Measurements from ENCODE around the gene UBC. TPM values are rescaled to one million over a fixed set of nuclear protein-coding genes. Genes with fewer than 3 reads are reported as not detected.

UBC gene
- total and polyA plus RNA-seq, 9 of the 15 experiments (the other 6 are each of a cell fraction or from before 2014, with no cell fraction given): 533 to 1,153 (median 813) TPM

DNA sequence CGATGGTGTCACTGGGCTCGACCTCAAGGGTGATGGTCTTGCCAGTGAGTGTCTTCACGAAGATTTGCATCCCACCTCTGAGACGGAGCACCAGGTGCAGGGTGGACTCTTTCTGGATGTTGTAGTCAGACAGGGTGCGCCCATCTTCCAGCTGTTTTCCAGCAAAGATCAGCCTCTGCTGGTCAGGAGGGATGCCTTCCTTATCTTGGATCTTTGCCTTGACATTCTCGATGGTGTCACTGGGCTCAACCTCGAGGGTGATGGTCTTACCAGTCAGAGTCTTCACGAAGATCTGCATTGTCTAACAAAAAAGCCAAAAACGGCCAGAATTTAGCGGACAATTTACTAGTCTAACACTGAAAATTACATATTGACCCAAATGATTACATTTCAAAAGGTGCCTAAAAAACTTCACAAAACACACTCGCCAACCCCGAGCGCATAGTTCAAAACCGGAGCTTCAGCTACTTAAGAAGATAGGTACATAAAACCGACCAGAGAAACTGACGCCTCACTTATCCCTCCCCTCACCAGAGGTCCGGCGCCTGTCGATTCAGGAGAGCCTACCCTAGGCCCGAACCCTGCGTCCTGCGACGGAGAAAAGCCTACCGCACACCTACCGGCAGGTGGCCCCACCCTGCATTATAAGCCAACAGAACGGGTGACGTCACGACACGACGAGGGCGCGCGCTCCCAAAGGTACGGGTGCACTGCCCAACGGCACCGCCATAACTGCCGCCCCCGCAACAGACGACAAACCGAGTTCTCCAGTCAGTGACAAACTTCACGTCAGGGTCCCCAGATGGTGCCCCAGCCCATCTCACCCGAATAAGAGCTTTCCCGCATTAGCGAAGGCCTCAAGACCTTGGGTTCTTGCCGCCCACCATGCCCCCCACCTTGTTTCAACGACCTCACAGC, 717 bp downstream of the UBC start (continued):
- TF ChIP-seq, protein P1, sequence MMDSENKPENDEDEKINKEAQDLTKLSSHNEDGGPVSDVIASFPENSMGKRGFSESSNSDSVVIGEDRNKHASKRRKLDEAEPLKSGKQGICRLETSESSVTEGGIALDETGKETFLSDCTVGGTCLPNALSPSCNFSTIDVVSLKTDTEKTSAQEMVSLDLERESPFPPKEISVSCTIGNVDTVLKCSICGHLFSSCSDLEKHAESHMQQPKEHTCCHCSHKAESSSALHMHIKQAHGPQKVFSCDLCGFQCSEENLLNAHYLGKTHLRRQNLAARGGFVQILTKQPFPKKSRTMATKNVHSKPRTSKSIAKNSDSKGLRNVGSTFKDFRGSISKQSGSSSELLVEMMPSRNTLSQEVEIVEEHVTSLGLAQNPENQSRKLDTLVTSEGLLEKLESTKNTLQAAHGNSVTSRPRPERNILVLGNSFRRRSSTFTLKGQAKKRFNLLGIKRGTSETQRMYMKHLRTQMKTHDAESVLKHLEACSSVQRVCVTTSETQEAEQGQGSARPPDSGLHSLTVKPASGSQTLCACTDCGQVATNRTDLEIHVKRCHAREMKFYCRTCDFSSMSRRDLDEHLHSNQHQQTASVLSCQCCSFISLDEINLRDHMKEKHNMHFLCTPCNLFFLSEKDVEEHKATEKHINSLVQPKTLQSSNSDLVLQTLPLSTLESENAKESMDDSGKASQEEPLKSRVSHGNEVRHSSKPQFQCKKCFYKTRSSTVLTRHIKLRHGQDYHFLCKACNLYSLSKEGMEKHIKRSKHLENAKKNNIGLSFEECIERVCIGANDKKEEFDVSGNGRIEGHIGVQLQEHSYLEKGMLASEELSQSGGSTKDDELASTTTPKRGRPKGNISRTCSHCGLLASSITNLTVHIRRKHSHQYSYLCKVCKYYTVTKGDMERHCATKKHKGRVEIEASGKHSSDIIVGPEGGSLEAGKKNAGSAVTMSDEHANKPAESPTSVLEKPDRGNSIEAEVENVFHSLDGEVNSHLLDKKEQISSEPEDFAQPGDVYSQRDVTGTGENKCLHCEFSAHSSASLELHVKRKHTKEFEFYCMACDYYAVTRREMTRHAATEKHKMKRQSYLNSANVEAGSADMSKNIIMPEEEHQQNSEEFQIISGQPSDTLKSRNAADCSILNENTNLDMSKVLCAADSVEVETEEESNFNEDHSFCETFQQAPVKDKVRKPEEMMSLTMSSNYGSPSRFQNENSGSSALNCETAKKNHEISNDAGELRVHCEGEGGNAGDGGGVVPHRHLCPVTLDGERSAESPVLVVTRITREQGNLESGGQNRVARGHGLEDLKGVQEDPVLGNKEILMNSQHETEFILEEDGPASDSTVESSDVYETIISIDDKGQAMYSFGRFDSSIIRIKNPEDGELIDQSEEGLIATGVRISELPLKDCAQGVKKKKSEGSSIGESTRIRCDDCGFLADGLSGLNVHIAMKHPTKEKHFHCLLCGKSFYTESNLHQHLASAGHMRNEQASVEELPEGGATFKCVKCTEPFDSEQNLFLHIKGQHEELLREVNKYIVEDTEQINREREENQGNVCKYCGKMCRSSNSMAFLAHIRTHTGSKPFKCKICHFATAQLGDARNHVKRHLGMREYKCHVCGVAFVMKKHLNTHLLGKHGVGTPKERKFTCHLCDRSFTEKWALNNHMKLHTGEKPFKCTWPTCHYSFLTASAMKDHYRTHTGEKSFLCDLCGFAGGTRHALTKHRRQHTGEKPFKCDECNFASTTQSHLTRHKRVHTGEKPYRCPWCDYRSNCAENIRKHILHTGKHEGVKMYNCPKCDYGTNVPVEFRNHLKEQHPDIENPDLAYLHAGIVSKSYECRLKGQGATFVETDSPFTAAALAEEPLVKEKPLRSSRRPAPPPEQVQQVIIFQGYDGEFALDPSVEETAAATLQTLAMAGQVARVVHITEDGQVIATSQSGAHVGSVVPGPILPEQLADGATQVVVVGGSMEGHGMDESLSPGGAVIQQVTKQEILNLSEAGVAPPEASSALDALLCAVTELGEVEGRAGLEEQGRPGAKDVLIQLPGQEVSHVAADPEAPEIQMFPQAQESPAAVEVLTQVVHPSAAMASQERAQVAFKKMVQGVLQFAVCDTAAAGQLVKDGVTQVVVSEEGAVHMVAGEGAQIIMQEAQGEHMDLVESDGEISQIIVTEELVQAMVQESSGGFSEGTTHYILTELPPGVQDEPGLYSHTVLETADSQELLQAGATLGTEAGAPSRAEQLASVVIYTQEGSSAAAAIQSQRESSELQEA (IDR thresholded peaks at IDR 0.05; ENCODE audit: low read depth): peak; percentile 51; the same call in 1 of the 2 replicates
- TF ChIP-seq ZNF436 (CRISPR knock-in tag; IDR thresholded peaks at IDR 0.05) (peak; percentile 5; the same call in 1 of the 2 replicates), CCNT2 (IDR thresholded peaks at IDR 0.05; ENCODE audit: borderline replicate concordance, extremely low read depth, insufficient read length, low read depth, low read length) (peak; percentile 84), NR2F6 (CRISPR knock-in tag; IDR thresholded peaks at IDR 0.05) (no peak; the same call in none of the 2 replicates), ARNT (IDR thresholded peaks at IDR 0.05) (no peak), CHD1 (IDR thresholded peaks at IDR 0.05; ENCODE audit: low read length) (peak; percentile 99), CREBBP (IDR thresholded peaks at IDR 0.05; ENCODE audit: low read depth, low read length) (no peak), NBN (IDR thresholded peaks at IDR 0.05; ENCODE audit: low read depth) (peak; percentile 94), ATF7 (IDR thresholded peaks at IDR 0.05) (peak; percentile 97), POLR2AphosphoS2 (IDR thresholded peaks at IDR 0.05; ENCODE audit: low read length) (peak; percentile 26; the same call in 1 of the 2 replicates), CAMTA2 (CRISPR knock-in tag; conservative IDR thresholded peaks at IDR 0.05) (no peak), MTA3 (IDR thresholded peaks at IDR 0.05; ENCODE audit: borderline replicate concordance) (no peak), ZNF551 (CRISPR knock-in tag; IDR thresholded peaks at IDR 0.05) (no peak), ETV6 (IDR thresholded peaks at IDR 0.05; ENCODE audit: borderline replicate concordance in 1 of 2, low read depth in 2 of 2, low read length in 1 of 2) (no peak), ETV6 (CRISPR knock-in tag; IDR thresholded peaks at IDR 0.05; ENCODE audit: borderline replicate concordance) (0 out of 2 replicates have a peak, but pooled peaks have one; percentile 40), PHTF2 (CRISPR knock-in tag; IDR thresholded peaks at IDR 0.05) (peak; percentile 94; the same call in 1 of the 2 replicates)
- TF ChIP-seq, protein P2, sequence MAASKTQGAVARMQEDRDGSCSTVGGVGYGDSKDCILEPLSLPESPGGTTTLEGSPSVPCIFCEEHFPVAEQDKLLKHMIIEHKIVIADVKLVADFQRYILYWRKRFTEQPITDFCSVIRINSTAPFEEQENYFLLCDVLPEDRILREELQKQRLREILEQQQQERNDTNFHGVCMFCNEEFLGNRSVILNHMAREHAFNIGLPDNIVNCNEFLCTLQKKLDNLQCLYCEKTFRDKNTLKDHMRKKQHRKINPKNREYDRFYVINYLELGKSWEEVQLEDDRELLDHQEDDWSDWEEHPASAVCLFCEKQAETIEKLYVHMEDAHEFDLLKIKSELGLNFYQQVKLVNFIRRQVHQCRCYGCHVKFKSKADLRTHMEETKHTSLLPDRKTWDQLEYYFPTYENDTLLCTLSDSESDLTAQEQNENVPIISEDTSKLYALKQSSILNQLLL (CRISPR knock-in tag; IDR thresholded peaks at IDR 0.05; ENCODE audit: borderline replicate concordance): no peak
- TF ChIP-seq, protein P3, sequence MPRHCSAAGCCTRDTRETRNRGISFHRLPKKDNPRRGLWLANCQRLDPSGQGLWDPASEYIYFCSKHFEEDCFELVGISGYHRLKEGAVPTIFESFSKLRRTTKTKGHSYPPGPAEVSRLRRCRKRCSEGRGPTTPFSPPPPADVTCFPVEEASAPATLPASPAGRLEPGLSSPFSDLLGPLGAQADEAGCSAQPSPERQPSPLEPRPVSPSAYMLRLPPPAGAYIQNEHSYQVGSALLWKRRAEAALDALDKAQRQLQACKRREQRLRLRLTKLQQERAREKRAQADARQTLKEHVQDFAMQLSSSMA (CRISPR knock-in tag; IDR thresholded peaks at IDR 0.05): peak; percentile 75; the same call in 1 of the 2 replicates

Data from K562 (cell line).